K562 (cell line): Measurements from ENCODE around the gene DUSP10. TPM values are rescaled to one million over a fixed set of nuclear protein-coding genes. Genes with fewer than 3 reads are reported as not detected.

Source experiments
- CBX1 ChIP-seq: sonication (generic); IDR thresholded peaks from 2 replicates; pipeline ENCODE4 v1.6.1; 2016; ENCODE audit warnings: antibody characterized with exemption, low read depth, mild to moderate bottlenecking
- CBX5 ChIP-seq: IDR thresholded peaks from 2 replicates; pipeline ENCODE4 v1.6.1; 2014; ENCODE audit warnings: low read depth, borderline replicate concordance
- CC2D1A ChIP-seq: fragments of 450-650 bp; IDR thresholded peaks from 2 replicates; pipeline ENCODE4 v1.6.1; 2017; ENCODE audit warnings: mild to moderate bottlenecking
- FOXK2 ChIP-seq, 2 experiments: fragments of 450-650 bp; IDR thresholded peaks in 1 of 2; conservative IDR thresholded peaks in 1 of 2; 2 replicates each; pipeline ENCODE4 v1.6.1; 2016; ENCODE audit warnings: low read depth in 2 of 2, mild to moderate bottlenecking in 1 of 2
- TAL1 ChIP-seq: fragments of 450-650 bp; IDR thresholded peaks from 2 replicates; pipeline ENCODE4 v1.6.1; 2016; ENCODE audit warnings: mild to moderate bottlenecking
- XRCC3 ChIP-seq: fragments of 450-650 bp; IDR thresholded peaks from 2 replicates; pipeline ENCODE4 v1.6.1; 2017; ENCODE audit warnings: mild to moderate bottlenecking, moderate library complexity
- polyA plus RNA-seq, 8 experiments: library from polyadenylated mRNA; depleted of rRNA in 4 of 8; stranded (reverse) in 5 of 8; unstranded in 3 of 8; fragments of >200 nt; fragmentation: Nextera tagmentation in 2 of 8; fragmentation: Illumina TruSeq in 1 of 8; extraction: Ambion mirVana in 2 of 8; extraction: Trizol in 1 of 8; gene quantifications; 2 replicates each; pipeline versions ENCODE4 v1.2.1 to v1.2.3, GENCODE V29; 2011 to 2014; ENCODE audit warnings: inconsistent platforms in 1 of 8, missing spikeins in 1 of 8
- total RNA-seq, 7 experiments: library from RNA; depleted of rRNA in 6 of 7; stranded (reverse); fragments of >200 nt in 6 of 7; fragmentation: Illumina TruSeq in 2 of 7; extraction: Trizol in 2 of 7; gene quantifications; 2 replicates each; pipeline versions ENCODE4 v1.2.1 to v1.2.3, GENCODE V29; 2011 to 2021; ENCODE audit warnings: low replicate concordance in 1 of 7
- TF ChIP-seq, protein P1 (sequence below): fragments of 450-650 bp; formaldehyde crosslinking; IDR thresholded peaks from 2 replicates; pipeline ENCODE4 v1.4.0; 2020; ENCODE audit warnings: mild to moderate bottlenecking, moderate library complexity
- TF ChIP-seq, protein P2 (sequence below): fragments of 250-450 bp; sonication (Bioruptor Pico); IDR thresholded peaks from 2 replicates; pipeline ENCODE4 v1.8.0; 2022; ENCODE audit warnings: moderate library complexity, mild to moderate bottlenecking, inconsistent platforms
- TF ChIP-seq, protein P3 (sequence below): fragments of 200-800 bp; sonication (Bioruptor generic); IDR thresholded peaks from 2 replicates; pipeline ENCODE4 v1.6.1; 2017; ENCODE audit warnings: missing genetic modification characterization, missing compliant biosample characterization

Gene DUSP10
- total and polyA plus RNA-seq, 9 of the 15 experiments (the other 6 are each of a cell fraction or from before 2014, with no cell fraction given) = 1.7 to 8.3 (median 6.1) TPM

DNA sequence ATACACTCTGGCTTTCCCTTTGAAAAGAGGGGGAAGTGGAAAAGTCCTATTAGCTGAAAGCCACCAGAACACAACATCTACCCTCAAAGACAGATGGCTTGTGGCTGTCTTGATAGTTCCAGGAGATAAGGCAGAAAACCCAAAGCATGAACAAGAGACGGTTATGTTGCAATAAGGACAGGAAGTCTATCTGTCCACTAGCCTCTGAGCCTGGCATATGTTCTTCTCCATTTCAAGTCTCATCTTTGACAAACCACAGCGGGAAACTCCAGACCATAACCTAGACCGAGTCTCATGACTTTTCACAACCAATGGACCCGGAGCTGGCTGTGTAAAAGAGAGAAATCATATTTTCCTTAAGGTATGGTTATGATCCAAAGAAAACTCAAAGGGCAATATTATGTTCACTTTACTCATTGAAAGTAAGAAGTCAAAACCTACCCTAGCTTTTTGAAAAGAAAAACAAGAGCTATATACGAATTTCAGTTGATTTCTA, 33.8 kb downstream of the DUSP10 start (continued):
- TF ChIP-seq, protein P1, sequence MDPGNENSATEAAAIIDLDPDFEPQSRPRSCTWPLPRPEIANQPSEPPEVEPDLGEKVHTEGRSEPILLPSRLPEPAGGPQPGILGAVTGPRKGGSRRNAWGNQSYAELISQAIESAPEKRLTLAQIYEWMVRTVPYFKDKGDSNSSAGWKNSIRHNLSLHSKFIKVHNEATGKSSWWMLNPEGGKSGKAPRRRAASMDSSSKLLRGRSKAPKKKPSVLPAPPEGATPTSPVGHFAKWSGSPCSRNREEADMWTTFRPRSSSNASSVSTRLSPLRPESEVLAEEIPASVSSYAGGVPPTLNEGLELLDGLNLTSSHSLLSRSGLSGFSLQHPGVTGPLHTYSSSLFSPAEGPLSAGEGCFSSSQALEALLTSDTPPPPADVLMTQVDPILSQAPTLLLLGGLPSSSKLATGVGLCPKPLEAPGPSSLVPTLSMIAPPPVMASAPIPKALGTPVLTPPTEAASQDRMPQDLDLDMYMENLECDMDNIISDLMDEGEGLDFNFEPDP (CRISPR knock-in tag) = 0 out of 2 replicates have a peak, but pooled peaks have one; percentile 7
- TF ChIP-seq CBX1 (peak; percentile 71; the same call in 1 of the 2 replicates), CC2D1A (peak; percentile 51; the same call in 1 of the 2 replicates), XRCC3 (no peak), TAL1 (peak; percentile 71), FOXK2 (conservative IDR thresholded peaks at IDR 0.05 in 1 of 2, IDR thresholded peaks at IDR 0.05 in 1 of 2; ENCODE audit: low read depth in 2 of 2) (peak; percentile 80 to 81), CBX5 (peak; percentile 79; the same call in 1 of the 2 replicates)
- TF ChIP-seq, protein P2, sequence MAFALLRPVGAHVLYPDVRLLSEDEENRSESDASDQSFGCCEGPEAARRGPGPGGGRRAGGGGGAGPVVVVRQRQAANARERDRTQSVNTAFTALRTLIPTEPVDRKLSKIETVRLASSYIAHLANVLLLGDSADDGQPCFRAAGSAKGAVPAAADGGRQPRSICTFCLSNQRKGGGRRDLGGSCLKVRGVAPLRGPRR (CRISPR knock-in tag) = no peak
- TF ChIP-seq, protein P3, sequence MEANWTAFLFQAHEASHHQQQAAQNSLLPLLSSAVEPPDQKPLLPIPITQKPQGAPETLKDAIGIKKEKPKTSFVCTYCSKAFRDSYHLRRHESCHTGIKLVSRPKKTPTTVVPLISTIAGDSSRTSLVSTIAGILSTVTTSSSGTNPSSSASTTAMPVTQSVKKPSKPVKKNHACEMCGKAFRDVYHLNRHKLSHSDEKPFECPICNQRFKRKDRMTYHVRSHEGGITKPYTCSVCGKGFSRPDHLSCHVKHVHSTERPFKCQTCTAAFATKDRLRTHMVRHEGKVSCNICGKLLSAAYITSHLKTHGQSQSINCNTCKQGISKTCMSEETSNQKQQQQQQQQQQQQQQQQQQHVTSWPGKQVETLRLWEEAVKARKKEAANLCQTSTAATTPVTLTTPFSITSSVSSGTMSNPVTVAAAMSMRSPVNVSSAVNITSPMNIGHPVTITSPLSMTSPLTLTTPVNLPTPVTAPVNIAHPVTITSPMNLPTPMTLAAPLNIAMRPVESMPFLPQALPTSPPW (CRISPR knock-in tag) = peak; percentile 72
